Naive thymus-derived CD4-positive, alpha-beta T cell (primary cell): ENCODE results near the gene ZNF175. TPM values are rescaled to one million over a fixed set of nuclear protein-coding genes. Genes with fewer than 3 reads are reported as not detected.

Experiments used
- ATAC-seq: fragments of 150-1000 bp; cut with Tn5 transposase; 2 replicates; pipeline ENCODE4 v1.10.0; 2021; ENCODE audit warnings: mild to moderate bottlenecking, moderate library complexity
- CTCF ChIA-PET: fragments of 350-600 bp; sonication (Branson Sonifier 250); formaldehyde crosslinking; loops from one replicate; lab custom pipeline; 2021; ENCODE audit warnings: antibody characterized with exemption; lab: Charles Lee
- POLR2A ChIA-PET: fragments of 350-600 bp; sonication (Branson Sonifier 250); formaldehyde crosslinking; loops from one replicate; lab custom pipeline; 2021; ENCODE audit warnings: antibody characterized with exemption, inconsistent platforms; lab: Charles Lee
- DNase-seq, 9 donors: peaks; one replicate each; pipeline versions ENCODE4 v3.0.0 to v3.0.0-alpha.2; 2020 to 2022; ENCODE audit warnings: mixed read lengths in 1 of 9
- H3K27ac ChIP-seq: one replicate; pipeline ENCODE4 v1.7.0; 2013; ENCODE audit warnings: mild to moderate bottlenecking, low read depth, low read length, moderate library complexity
- H3K27me3 ChIP-seq, 2 donors: one replicate each; pipeline ENCODE4 v1.7.0; 2013; ENCODE audit warnings: low read length in 2 of 2, mild to moderate bottlenecking in 2 of 2, moderate library complexity in 2 of 2; ENCODE audit not compliant: control insufficient read depth in 2 of 2, insufficient read depth in 2 of 2
- H3K36me3 ChIP-seq, 3 experiments: 1 replicate in 2 of 3; 2 replicates in 1 of 3; pipeline ENCODE4 v1.7.0; 2013; ENCODE audit warnings: low read length in 3 of 3, mild to moderate bottlenecking in 3 of 3, moderate library complexity in 1 of 3; ENCODE audit not compliant: insufficient read depth in 3 of 3, control insufficient read depth in 2 of 3
- H3K4me1 ChIP-seq, 2 donors: one replicate each; pipeline ENCODE4 v1.7.0; 2013; ENCODE audit warnings: low read length in 2 of 2, mild to moderate bottlenecking in 2 of 2, moderate library complexity in 1 of 2; ENCODE audit not compliant: control insufficient read depth in 2 of 2, insufficient read depth in 2 of 2
- H3K4me3 ChIP-seq: 2 replicates; pipeline ENCODE4 v1.7.0; 2013; ENCODE audit warnings: mild to moderate bottlenecking, low read length
- H3K9me3 ChIP-seq, 3 experiments: 1 replicate in 2 of 3; 2 replicates in 1 of 3; pipeline ENCODE4 v1.7.0; 2013; ENCODE audit warnings: low read length in 3 of 3; ENCODE audit not compliant: control insufficient read depth in 2 of 3
- H3K27ac Mint-ChIP-seq, 9 donors: one replicate each; pipeline ENCODE4 v1.8.0; 2020 to 2022; ENCODE audit warnings: mixed read lengths in 9 of 9, mild to moderate bottlenecking in 8 of 9, moderate library complexity in 5 of 9, inconsistent platforms in 2 of 9
- H3K27me3 Mint-ChIP-seq, 5 donors: one replicate each; pipeline ENCODE4 v1.8.0; 2021 to 2022; ENCODE audit warnings: mixed read lengths in 5 of 5, mild to moderate bottlenecking in 1 of 5
- H3K36me3 Mint-ChIP-seq, 5 donors: one replicate each; pipeline ENCODE4 v1.8.0; 2020 to 2022; ENCODE audit warnings: mixed read lengths in 5 of 5, mild to moderate bottlenecking in 3 of 5, inconsistent platforms in 1 of 5
- H3K4me1 Mint-ChIP-seq, 7 donors: one replicate each; pipeline ENCODE4 v1.8.0; 2020 to 2022; ENCODE audit warnings: mixed read lengths in 7 of 7, mild to moderate bottlenecking in 3 of 7, inconsistent platforms in 1 of 7
- H3K4me3 Mint-ChIP-seq, 10 donors: one replicate each; pipeline ENCODE4 v1.8.0; 2020 to 2022; ENCODE audit warnings: mild to moderate bottlenecking in 10 of 10, mixed read lengths in 10 of 10, moderate library complexity in 6 of 10, inconsistent platforms in 2 of 10
- H3K9me3 Mint-ChIP-seq, 11 donors: one replicate each; pipeline ENCODE4 v1.8.0; 2020 to 2022; ENCODE audit warnings: mixed read lengths in 11 of 11, mild to moderate bottlenecking in 4 of 11, inconsistent platforms in 1 of 11, moderate library complexity in 1 of 11
- intact Hi-C, 2 donors: fragments of 100-400 bp; cut with micrococcal nuclease; formaldehyde crosslinking; loops; one replicate each; pipeline ENCODE4 v1.15.1; 2023
- polyA plus RNA-seq, 2 donors: library from polyadenylated mRNA; unstranded; fragments of 300-500 nt; fragmentation: Illumina TruSeq; gene quantifications; one replicate each; pipeline ENCODE4 v1.2.3, GENCODE V29; 2021
- total RNA-seq, 6 experiments: library from RNA in 5 of 6; stranded (reverse) in 5 of 6; gene quantifications; 1 replicate in 5 of 6; 2 replicates in 1 of 6; pipeline ENCODE4 v1.2.3 and lab custom pipeline; 2021 to 2026

The ZNF175 gene
- total and polyA plus RNA-seq, 7 experiments from 2014 or later, result 2.6 to 19.1 (median 7.1) TPM

DNA sequence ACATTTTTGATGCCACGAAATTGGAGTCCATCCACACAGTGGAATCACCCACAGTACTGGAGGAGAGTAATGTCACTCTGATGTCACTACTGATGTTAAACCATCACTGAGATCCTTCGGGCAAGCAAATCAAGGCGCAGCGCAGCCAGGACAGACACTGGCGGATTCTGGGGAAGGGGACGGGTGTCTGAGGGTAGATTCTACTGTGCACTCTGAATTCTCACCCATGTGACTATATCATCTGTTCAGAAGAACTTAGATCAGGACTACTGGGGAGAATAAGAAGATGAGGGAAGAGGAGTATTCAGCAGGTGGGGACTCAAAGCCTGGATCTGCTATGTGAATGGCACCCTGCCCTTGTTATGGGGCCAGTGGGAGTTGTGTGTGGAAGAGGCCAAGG is 27.0 kb upstream of the ZNF175 start:
- Histone ChIP-seq H3K4me1 (no peaks in the 10 kb centered on the region), H3K9me3 (no peaks in the 10 kb centered on the region), H3K36me3 (no peaks in the 10 kb centered on the region), H3K4me3 (no peak overlapping the region), H3K27ac (no peak overlapping the region), H3K27me3 (no peaks in the 10 kb centered on the region)
- no peak for ATAC-seq
- H3K9me3 Mint-ChIP-seq, result peaks cover 0 to 3% (median 0%) of the 10 kb centered on the region in 11 donors
- intact Hi-C loops, result no loop called here
- no peak overlapping the region for H3K4me3 Mint-ChIP-seq
- peaks cover 37 to 72% (median 55%) of the 10 kb centered on the region in 5 donors for H3K27me3 Mint-ChIP-seq
- POLR2A ChIA-PET, result no interaction called here
- DNase-seq, result no peak
- CTCF ChIA-PET, result no interaction called here
- peaks cover 0 to 3% (median 0%) of the 10 kb centered on the region in 5 donors for H3K36me3 Mint-ChIP-seq
- H3K4me1 Mint-ChIP-seq, result peaks cover 0 to 24% (median 0%) of the 10 kb centered on the region in 7 donors
- H3K27ac Mint-ChIP-seq, result no peak overlapping the region

DNA sequence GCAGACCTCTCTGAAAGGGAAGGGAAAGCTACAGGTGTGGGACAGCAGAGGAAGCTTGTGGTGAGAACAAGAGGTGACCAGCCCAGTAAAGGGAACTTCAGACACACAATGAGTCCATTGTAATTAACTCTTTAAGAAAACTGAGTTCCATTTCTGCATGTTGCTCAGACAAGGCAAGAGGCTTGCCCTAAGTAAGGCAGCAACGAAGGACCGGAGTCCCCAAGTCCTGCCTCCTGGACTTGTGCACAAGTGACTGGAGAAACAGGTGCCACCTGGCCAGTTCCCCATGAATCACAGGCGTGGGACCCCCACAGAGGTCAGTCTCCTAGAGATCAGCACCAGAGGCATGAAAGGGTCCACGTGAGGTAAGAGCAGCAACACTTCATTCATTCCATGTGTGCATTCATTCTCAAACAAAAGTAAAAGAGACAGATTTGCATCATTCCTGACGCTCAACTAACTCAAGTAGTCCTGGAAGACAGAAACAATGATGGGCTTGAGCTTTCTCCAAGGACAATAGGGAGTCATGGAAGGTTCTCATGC is 24.9 kb upstream of the ZNF175 start:
- intact Hi-C loops, result no loop called here
- CTCF ChIA-PET, result no interaction called here
- peaks cover 31 to 73% (median 53%) of the 10 kb centered on the region in 5 donors for H3K27me3 Mint-ChIP-seq

DNA sequence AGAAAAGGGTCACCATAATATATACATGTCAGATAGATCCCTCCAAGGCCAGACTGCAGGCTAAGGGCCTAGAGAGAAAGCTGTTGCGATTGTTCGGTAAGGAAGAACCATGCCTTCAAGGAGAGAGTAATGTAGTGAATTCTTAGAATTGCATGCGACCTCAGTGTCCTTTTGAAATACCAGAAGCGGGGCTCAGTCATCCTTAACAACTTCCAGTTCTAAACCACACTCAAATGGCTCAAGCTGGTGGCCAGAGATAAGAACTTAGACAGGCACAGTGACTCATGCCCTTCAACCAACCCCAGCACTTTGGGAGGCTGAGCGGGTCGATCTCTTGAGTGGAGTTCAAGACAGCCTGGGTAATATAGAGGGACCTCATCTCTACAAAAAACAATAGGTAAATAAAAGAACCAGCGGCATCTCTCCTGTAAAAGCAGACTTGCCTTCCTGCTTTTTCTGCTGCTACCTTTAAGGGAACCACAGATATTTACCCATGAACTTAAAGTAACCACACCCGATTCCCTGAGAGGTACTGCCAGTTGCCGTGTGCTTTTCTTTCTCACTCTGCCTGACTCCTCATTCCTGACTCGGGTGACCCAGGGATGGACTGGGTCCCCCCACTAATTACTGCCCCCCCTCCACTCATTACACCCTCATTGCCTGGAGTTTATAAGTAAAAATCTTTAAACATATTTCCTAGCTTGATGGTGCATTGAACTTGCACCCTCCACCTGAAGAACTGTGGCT is 24.3 kb upstream of the ZNF175 start:
- intact Hi-C loops, result no loop called here
- Histone ChIP-seq H3K36me3 (no peaks in the 10 kb centered on the region), H3K9me3 (no peaks in the 10 kb centered on the region), H3K27me3 (no peaks in the 10 kb centered on the region), H3K27ac (no peak overlapping the region), H3K4me1 (no peaks in the 10 kb centered on the region), H3K4me3 (no peak overlapping the region)
- H3K4me1 Mint-ChIP-seq, result peaks cover 4 to 36% (median 7%) of the 10 kb centered on the region in 7 donors
- peaks cover 0 to 6% (median 2%) of the 10 kb centered on the region in 11 donors for H3K9me3 Mint-ChIP-seq
- H3K36me3 Mint-ChIP-seq, result peaks cover 0 to 8% (median 0%) of the 10 kb centered on the region in 5 donors
- CTCF ChIA-PET, result interaction anchor here (1.3 kb wide), 1 partner anchor 33 kb away, joined by 3 read pairs; no protein-coding TSS in a partner anchor
- ATAC-seq, result peak; percentile 81
- peak overlapping the region in 1 of 9 donors; percentile 56 for H3K27ac Mint-ChIP-seq
- H3K4me3 Mint-ChIP-seq, result peak overlapping the region in 1 of 10 donors; percentile 37
- peaks cover 25 to 73% (median 53%) of the 10 kb centered on the region in 5 donors for H3K27me3 Mint-ChIP-seq
- POLR2A ChIA-PET, result no interaction called here
- DNase-seq, result peak in 1 of 9 donors; percentile 22

More for the DNA sequence above, 24.9 kb upstream of the ZNF175 start:
- Histone ChIP-seq H3K4me1 (no peaks in the 10 kb centered on the region), H3K4me3 (no peak overlapping the region), H3K36me3 (no peaks in the 10 kb centered on the region), H3K27me3 (no peaks in the 10 kb centered on the region), H3K27ac (no peak overlapping the region), H3K9me3 (no peaks in the 10 kb centered on the region)
- Mint-ChIP-seq H3K4me1 (peaks cover 0 to 30% (median under 1%) of the 10 kb centered on the region in 7 donors), H3K27ac (no peak overlapping the region), H3K9me3 (peaks cover 0 to 3% (median 0%) of the 10 kb centered on the region in 11 donors), H3K36me3 (peaks cover 0 to 3% (median 0%) of the 10 kb centered on the region in 5 donors), H3K4me3 (peak overlapping the region in 1 of 10 donors; percentile 37)
- DNase-seq (no peak), ATAC-seq (no peak)
- POLR2A ChIA-PET, result no interaction called here

DNA sequence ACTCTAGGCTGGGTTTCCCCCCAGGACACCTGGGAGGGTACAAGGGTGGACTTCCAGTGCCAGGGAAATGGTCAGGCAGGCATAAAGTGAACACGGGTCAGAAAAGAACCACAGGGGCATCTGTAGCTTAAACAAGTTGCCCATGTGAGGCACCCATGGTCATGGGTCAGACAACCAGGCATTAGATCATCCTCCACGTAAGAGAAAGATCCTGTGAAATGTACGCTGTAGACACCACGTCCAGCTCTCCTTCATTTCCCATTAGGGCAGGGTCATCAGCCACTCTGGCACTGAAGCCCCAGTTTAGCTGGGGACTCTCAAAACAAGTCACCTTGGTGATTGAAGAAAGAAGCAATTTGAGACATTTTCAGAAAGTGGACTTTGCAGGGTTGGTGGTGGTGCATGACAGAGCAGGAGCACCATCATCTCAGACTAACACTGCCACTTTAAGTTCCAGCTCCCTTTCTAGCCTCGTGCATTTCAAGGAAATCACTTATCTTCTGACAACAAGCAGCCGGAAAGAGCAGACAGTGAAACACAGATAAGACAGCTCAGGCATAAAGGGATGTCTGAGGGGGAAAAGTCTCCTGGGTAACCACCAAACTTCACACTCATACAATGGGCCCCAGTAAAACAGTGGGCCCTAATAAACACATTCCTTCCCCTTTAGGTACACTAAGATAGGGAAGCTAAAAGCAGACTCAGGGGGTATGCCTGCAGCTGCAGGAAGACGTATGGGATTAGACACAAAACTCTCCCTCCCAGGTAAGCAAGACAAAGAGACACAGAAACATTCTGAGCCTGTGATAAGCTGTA is 23.5 kb upstream of the ZNF175 start:
- Mint-ChIP-seq H3K27ac (peak overlapping the region in 1 of 9 donors; percentile 54), H3K36me3 (peaks cover 0 to 12% (median 0%) of the 10 kb centered on the region in 5 donors), H3K4me1 (peaks cover 8 to 40% (median 10%) of the 10 kb centered on the region in 7 donors), H3K27me3 (peaks cover 26 to 72% (median 55%) of the 10 kb centered on the region in 5 donors), H3K9me3 (peaks cover 0 to 9% (median 2%) of the 10 kb centered on the region in 11 donors), H3K4me3 (peak overlapping the region in 1 of 10 donors; percentile 37)
- Histone ChIP-seq H3K4me3 (no peak overlapping the region), H3K27me3 (peaks cover 0 to 3% of the 10 kb centered on the region in 2 donors), H3K9me3 (no peaks in the 10 kb centered on the region), H3K4me1 (no peaks in the 10 kb centered on the region), H3K36me3 (no peaks in the 10 kb centered on the region), H3K27ac (no peak overlapping the region)
- no peak for ATAC-seq
- intact Hi-C loops, result no loop called here
- ChIA-PET CTCF (interaction anchor here (1.3 kb wide), 1 partner anchor 34 kb away, joined by 3 read pairs; no protein-coding TSS in a partner anchor), POLR2A (no interaction called here)
- peak in 1 of 9 donors; percentile 10 for DNase-seq

DNA sequence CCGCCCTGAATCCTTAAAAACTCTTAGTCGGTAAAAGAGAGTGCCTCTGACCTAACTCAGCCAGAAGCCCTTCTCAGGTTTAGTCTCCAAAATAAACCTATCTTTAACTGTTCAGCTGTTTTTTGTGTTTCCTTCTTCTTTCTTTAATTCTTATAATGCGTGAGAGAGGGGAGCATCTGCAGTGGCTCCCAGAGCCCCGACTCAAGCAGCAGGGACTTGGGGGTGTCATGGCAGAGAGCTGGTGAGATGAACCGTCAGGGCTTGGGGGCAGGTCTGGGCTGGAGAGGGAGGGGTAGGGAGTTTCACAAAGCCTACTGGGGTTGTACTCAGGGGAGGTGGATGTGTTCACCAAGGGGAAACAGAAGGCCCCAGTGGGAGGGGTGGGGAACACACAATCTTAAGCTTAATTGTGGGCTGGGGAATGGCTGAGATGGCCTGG is 22.9 kb upstream of the ZNF175 start:
- ChIA-PET CTCF (interaction anchor here (1.3 kb wide), 1 partner anchor 34 kb away, joined by 3 read pairs; no protein-coding TSS in a partner anchor), POLR2A (no interaction called here)
- Histone ChIP-seq H3K4me3 (no peak overlapping the region), H3K27ac (no peak overlapping the region), H3K4me1 (no peaks in the 10 kb centered on the region), H3K9me3 (no peaks in the 10 kb centered on the region), H3K36me3 (no peaks in the 10 kb centered on the region), H3K27me3 (peaks cover 0 to 6% of the 10 kb centered on the region in 2 donors)
- Mint-ChIP-seq H3K27me3 (peaks cover 30 to 71% (median 62%) of the 10 kb centered on the region in 5 donors), H3K9me3 (peaks cover 0 to 11% (median 2%) of the 10 kb centered on the region in 11 donors), H3K4me1 (peaks cover 8 to 40% (median 10%) of the 10 kb centered on the region in 7 donors), H3K27ac (peak overlapping the region in 1 of 9 donors; percentile 54), H3K36me3 (peaks cover 0 to 12% (median 0%) of the 10 kb centered on the region in 5 donors), H3K4me3 (peak overlapping the region in 1 of 10 donors; percentile 37)
- no peak for ATAC-seq
- intact Hi-C loops, result no loop called here
- DNase-seq, result peak in 1 of 9 donors; percentile 10

DNA sequence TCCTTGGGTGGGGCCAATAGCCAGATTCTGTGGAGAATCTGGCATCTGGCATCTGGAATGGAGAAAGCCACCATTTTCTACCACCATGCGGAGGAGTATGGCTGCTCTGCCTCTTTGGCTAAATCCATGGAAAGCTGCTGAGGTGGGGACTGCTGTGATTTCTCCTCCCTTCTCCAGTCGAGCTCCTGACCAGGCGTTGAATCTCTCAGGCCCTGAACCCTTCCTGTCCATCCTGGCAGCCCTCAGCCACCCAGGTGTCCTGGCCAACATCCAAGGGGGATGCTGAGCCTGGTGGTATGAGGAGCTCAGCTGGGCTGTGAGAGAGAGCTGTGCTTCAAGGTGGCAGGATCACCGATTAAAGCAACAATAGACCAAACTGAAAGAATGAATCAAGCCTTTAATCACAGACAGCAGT is 22.2 kb upstream of the ZNF175 start:
- Mint-ChIP-seq H3K36me3 (peaks cover 0 to 12% (median 0%) of the 10 kb centered on the region in 5 donors), H3K9me3 (peaks cover 0 to 15% (median 2%) of the 10 kb centered on the region in 11 donors), H3K4me1 (peaks cover 8 to 40% (median 10%) of the 10 kb centered on the region in 7 donors), H3K27me3 (peaks cover 28 to 73% (median 64%) of the 10 kb centered on the region in 5 donors), H3K27ac (no peak overlapping the region), H3K4me3 (no peak overlapping the region)
- CTCF ChIA-PET, result no interaction called here
- Histone ChIP-seq H3K36me3 (no peaks in the 10 kb centered on the region), H3K27ac (no peak overlapping the region), H3K4me3 (no peak overlapping the region), H3K4me1 (no peaks in the 10 kb centered on the region), H3K27me3 (peaks cover 0 to 7% of the 10 kb centered on the region in 2 donors), H3K9me3 (no peaks in the 10 kb centered on the region)
- ATAC-seq, result no peak
- POLR2A ChIA-PET, result no interaction called here
- peak in 1 of 9 donors; percentile 13 for DNase-seq
- intact Hi-C loops, result no loop called here
